Tibial nerve (tissue), 4 donors: ENCODE results near the gene ERF.

ENCODE experiments used
- CTCF ChIP-seq, 5 experiments: fragments of 200-600 bp in 3 of 5; fragments of 450-650 bp in 2 of 5; sonication (generic) in 3 of 5; IDR thresholded peaks; one replicate each; pipeline ENCODE4 v1.5.1; 2016 to 2019; ENCODE audit warnings: antibody characterized with exemption in 5 of 5, mild to moderate bottlenecking in 3 of 5, moderate library complexity in 2 of 5
- EP300 ChIP-seq, 2 donors: sonication (generic); formaldehyde crosslinking; IDR thresholded peaks; one replicate each; pipeline ENCODE4 v1.6.1; 2017; ENCODE audit warnings: antibody characterized with exemption in 2 of 2, mild to moderate bottlenecking in 1 of 2

GRCh38 chr19:42279902-42280814 lies 25.2 kb upstream of the ERF start:
- peak; percentile 85 to 98 (median 97) for TF ChIP-seq CTCF (IDR thresholded peaks at IDR 0.05)
- peak in 1 of 2 donors; percentile 84 for TF ChIP-seq EP300 (IDR thresholded peaks at IDR 0.05)
